PC-9 (cell line): ENCODE results near the gene PKNOX2. TPM values are rescaled to one million over a fixed set of nuclear protein-coding genes. Genes with fewer than 3 reads are reported as not detected.

Experiments
- BruUV-seq: library from RNA; stranded (reverse); fragments of 400-500 nt; replicated peaks from 2 replicates; lab custom pipeline; 2021; lab: Mats Ljungman, UMichigan
- CTCF ChIA-PET: fragments of 300-600 bp; sonication (Branson Sonifier 250); formaldehyde crosslinking; loops from one replicate; lab custom pipeline; 2022; ENCODE audit warnings: antibody characterized with exemption; lab: Charles Lee
- POLR2A ChIA-PET: fragments of 300-600 bp; sonication (Branson Sonifier 250); formaldehyde crosslinking; loops from one replicate; lab custom pipeline; 2022; ENCODE audit warnings: antibody characterized with exemption; ENCODE audit not compliant: unreplicated experiment; lab: Charles Lee
- DNase-seq, 2 experiments: peaks; one replicate each; pipeline versions ENCODE4 v3.0.0 to v3.0.0-alpha.2; 2015 to 2022; ENCODE audit warnings: mixed read lengths in 1 of 2
- H2AFZ ChIP-seq: fragments of 200-600 bp; sonication (generic); 2 replicates; pipeline ENCODE4 v1.8.1; 2017; ENCODE audit warnings: antibody characterized with exemption
- H3F3A ChIP-seq: fragments of 200-600 bp; sonication (generic); 2 replicates; pipeline ENCODE4 v1.8.1; 2017; ENCODE audit warnings: antibody characterized with exemption, mild to moderate bottlenecking, low read depth; ENCODE audit not compliant: insufficient read depth
- H3K27ac ChIP-seq: fragments of 200-600 bp; sonication (generic); 2 replicates; pipeline ENCODE4 v1.6.1; 2016; ENCODE audit warnings: mixed run types
- H3K27me3 ChIP-seq: fragments of 200-600 bp; sonication (generic); 2 replicates; pipeline ENCODE4 v1.6.1; 2016; ENCODE audit warnings: low read depth, mixed run types; ENCODE audit not compliant: insufficient read depth
- H3K36me3 ChIP-seq: fragments of 200-600 bp; sonication (generic); 2 replicates; pipeline ENCODE4 v1.6.1; 2016; ENCODE audit warnings: low read depth, mixed run types
- H3K4me1 ChIP-seq: fragments of 200-600 bp; sonication (generic); replicated peaks from 2 replicates; pipeline ENCODE4 v1.6.1; 2016; ENCODE audit warnings: mixed run types; ENCODE audit not compliant: insufficient read depth
- H3K4me2 ChIP-seq: fragments of 200-600 bp; sonication (generic); 2 replicates; pipeline ENCODE4 v1.6.1; 2017; ENCODE audit warnings: mixed run types
- H3K4me3 ChIP-seq: fragments of 200-600 bp; sonication (generic); 2 replicates; pipeline ENCODE4 v1.6.1; 2016; ENCODE audit warnings: mixed run types
- H3K79me2 ChIP-seq: fragments of 200-600 bp; sonication (generic); 2 replicates; pipeline ENCODE4 v1.6.1; 2017; ENCODE audit warnings: low read depth, mixed run types
- H3K9me2 ChIP-seq: fragments of 200-600 bp; sonication (generic); 2 replicates; pipeline ENCODE4 v1.8.1; 2017; ENCODE audit warnings: mild to moderate bottlenecking; ENCODE audit not compliant: insufficient read depth
- H3K9me3 ChIP-seq: fragments of 200-600 bp; sonication (generic); 2 replicates; pipeline ENCODE4 v1.8.1; 2016; ENCODE audit warnings: low read depth; ENCODE audit not compliant: insufficient read depth
- H4K20me1 ChIP-seq: fragments of 200-600 bp; sonication (generic); 2 replicates; pipeline ENCODE4 v1.8.1; 2017; ENCODE audit not compliant: insufficient read depth
- EZH2 ChIP-seq: fragments of 200-600 bp; sonication (generic); IDR thresholded peaks from 2 replicates; pipeline ENCODE4 v1.8.0; 2017; ENCODE audit warnings: antibody characterized with exemption, low read depth
- intact Hi-C: fragments of 100-400 bp; cut with micrococcal nuclease; formaldehyde crosslinking; loops from one replicate; pipeline ENCODE4 v1.10.0; 2022; ENCODE audit not compliant: unreplicated experiment
- total RNA-seq: library from RNA; stranded (reverse); gene quantifications from 2 replicates; pipeline ENCODE4 v1.2.3, GENCODE V29; 2021
- TF ChIP-seq, protein P1 (sequence below): fragments of 200-600 bp; sonication (generic); conservative IDR thresholded peaks from 2 replicates; pipeline ENCODE4 v1.6.1; 2017; ENCODE audit warnings: mixed run types, antibody characterized with exemption, mild to moderate bottlenecking, moderate library complexity

PKNOX2 gene
- total RNA-seq, 1 experiment from 2014 or later: not detected

DNA sequence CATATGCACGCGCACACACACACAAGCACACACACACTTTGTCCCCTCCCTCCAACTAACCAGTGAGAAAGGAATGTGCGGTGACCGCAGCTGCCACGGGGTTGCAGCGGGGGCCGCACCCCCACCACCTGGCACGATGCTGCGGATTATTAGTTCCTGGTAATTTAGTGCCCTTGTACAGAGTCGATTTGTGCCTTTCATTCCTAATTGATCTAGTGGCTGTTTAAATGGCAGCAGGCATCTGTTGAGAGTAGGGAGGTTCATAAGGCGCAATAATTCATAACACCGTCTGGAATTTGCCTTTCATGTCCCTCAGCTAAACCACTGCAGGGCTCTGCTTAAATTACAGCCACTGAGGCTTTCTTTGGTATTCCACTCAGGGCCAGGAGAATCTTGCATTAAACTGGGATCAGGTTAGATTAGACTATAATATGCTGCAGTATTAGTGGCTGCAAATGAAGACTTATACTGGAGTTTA is 217.8 kb downstream of the PKNOX2 start:
- ChIA-PET POLR2A (no interaction called here), CTCF (no interaction called here)
- Histone ChIP-seq H3K9me2 (no peaks in the 10 kb centered on the region), H3K27ac (no peak overlapping the region), H4K20me1 (no peaks in the 10 kb centered on the region), H3K36me3 (no peaks in the 10 kb centered on the region), H3K4me1 (no peaks in the 10 kb centered on the region), H3K79me2 (no peaks in the 10 kb centered on the region), H3K9me3 (no peaks in the 10 kb centered on the region), H3F3A (no peaks in the 10 kb centered on the region), H3K27me3 (peaks cover 98% of the 10 kb centered on the region), H3K4me2 (no peak overlapping the region), H2AFZ (no peak overlapping the region), H3K4me3 (no peak overlapping the region)
- BruUV-seq: no TSS peak
- DNase-seq: no peak
- intact Hi-C loops: no loop called here
- TF ChIP-seq, protein P1, sequence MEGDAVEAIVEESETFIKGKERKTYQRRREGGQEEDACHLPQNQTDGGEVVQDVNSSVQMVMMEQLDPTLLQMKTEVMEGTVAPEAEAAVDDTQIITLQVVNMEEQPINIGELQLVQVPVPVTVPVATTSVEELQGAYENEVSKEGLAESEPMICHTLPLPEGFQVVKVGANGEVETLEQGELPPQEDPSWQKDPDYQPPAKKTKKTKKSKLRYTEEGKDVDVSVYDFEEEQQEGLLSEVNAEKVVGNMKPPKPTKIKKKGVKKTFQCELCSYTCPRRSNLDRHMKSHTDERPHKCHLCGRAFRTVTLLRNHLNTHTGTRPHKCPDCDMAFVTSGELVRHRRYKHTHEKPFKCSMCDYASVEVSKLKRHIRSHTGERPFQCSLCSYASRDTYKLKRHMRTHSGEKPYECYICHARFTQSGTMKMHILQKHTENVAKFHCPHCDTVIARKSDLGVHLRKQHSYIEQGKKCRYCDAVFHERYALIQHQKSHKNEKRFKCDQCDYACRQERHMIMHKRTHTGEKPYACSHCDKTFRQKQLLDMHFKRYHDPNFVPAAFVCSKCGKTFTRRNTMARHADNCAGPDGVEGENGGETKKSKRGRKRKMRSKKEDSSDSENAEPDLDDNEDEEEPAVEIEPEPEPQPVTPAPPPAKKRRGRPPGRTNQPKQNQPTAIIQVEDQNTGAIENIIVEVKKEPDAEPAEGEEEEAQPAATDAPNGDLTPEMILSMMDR: no peak
- TF ChIP-seq EZH2: no peak

DNA sequence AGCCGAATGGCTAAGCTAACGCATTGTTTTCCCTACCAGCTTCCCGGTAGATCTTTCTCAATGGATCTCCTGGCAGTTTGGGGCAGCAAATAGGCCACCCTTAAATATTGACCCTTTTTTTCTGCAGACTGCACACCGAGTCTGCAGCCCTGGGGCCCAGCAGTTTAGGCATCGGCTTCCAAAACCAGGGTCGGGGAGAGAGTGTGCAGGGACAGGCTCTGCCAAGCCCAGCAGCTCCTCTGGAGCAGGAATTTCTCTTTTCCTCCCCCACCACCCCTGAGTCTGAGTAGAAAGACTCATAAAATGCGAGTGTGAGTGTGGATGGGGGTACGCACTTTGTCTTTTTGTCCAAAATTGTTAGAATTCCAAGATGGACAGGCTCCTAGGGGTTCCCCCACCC is 218.3 kb downstream of the PKNOX2 start:
- H3K27me3 ChIP-seq: peaks cover 95% of the 10 kb centered on the region
- intact Hi-C loops: no loop called here
- H3K36me3 ChIP-seq: no peaks in the 10 kb centered on the region
- BruUV-seq: no TSS peak
- no peak for DNase-seq
- H3F3A ChIP-seq: no peaks in the 10 kb centered on the region
- POLR2A ChIA-PET: no interaction called here
- H3K9me2 ChIP-seq: no peaks in the 10 kb centered on the region
- H3K4me3 ChIP-seq: no peak overlapping the region
- no peak overlapping the region for H3K4me2 ChIP-seq
- TF ChIP-seq, protein P1: no peak
- no peak for TF ChIP-seq EZH2
- H3K4me1 ChIP-seq: no peaks in the 10 kb centered on the region
- H3K9me3 ChIP-seq: no peaks in the 10 kb centered on the region
- CTCF ChIA-PET: no interaction called here
- H4K20me1 ChIP-seq: no peaks in the 10 kb centered on the region
- H3K27ac ChIP-seq: no peak overlapping the region
- no peak overlapping the region for H2AFZ ChIP-seq
- no peaks in the 10 kb centered on the region for H3K79me2 ChIP-seq

DNA sequence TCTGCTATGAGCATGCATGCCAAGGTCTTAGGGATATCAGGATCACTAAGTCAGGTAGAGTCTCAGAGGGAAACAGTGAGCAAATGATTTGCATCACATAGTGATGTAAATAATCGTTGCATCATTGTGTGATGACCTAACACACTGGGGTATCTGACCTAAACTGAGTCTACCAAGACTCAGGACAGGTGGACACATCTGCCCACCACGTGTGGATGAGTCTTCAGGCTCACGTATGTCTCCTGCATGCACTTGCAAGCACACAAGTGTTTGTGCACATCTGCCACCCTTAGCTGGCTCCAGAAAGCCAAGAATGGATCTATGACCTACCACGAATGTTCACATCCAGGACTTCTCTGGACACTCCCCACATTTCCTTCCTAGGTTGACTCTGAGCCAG is 220.3 kb downstream of the PKNOX2 start:
- Histone ChIP-seq H3K79me2 (no peaks in the 10 kb centered on the region), H3K4me1 (no peaks in the 10 kb centered on the region), H3K4me3 (no peak overlapping the region), H2AFZ (no peak overlapping the region), H4K20me1 (no peaks in the 10 kb centered on the region), H3K27me3 (peaks cover 78% of the 10 kb centered on the region), H3K27ac (no peak overlapping the region), H3K36me3 (no peaks in the 10 kb centered on the region), H3F3A (no peaks in the 10 kb centered on the region), H3K9me2 (no peaks in the 10 kb centered on the region), H3K9me3 (no peaks in the 10 kb centered on the region), H3K4me2 (no peak overlapping the region)
- BruUV-seq: no TSS peak
- no peak for DNase-seq
- CTCF ChIA-PET: no interaction called here
- TF ChIP-seq, protein P1: no peak
- no peak for TF ChIP-seq EZH2
- POLR2A ChIA-PET: no interaction called here
- intact Hi-C loops: no loop called here
